Fibroblast of lung (primary cell): ENCODE measurements around the gene ATG9A. TPM values are rescaled to one million over a fixed set of nuclear protein-coding genes. Genes with fewer than 3 reads are reported as not detected.

Source experiments
- DNase-seq, 2 donors: peaks; one replicate each; pipeline versions ENCODE4 v3.0.0 to v3.0.0-alpha.2; 2010; ENCODE audit warnings: low read depth in 2 of 2
- H2AFZ ChIP-seq: 2 replicates; pipeline ENCODE4 v1.5.1; 2012; ENCODE audit warnings: low read length, control low read depth, inconsistent platforms
- H3K27ac ChIP-seq: 2 replicates; pipeline ENCODE4 v1.5.1; 2011; ENCODE audit warnings: low read length, control low read depth; ENCODE audit not compliant: insufficient read depth
- H3K27me3 ChIP-seq: 2 replicates; pipeline ENCODE4 v1.5.1; 2011; ENCODE audit warnings: mild to moderate bottlenecking, low read length; ENCODE audit not compliant: control insufficient read depth, insufficient read depth
- H3K36me3 ChIP-seq: 2 replicates; pipeline ENCODE4 v1.5.1; 2011; ENCODE audit warnings: low read length; ENCODE audit not compliant: control insufficient read depth, insufficient read depth
- H3K4me1 ChIP-seq: 2 replicates; pipeline ENCODE4 v1.5.1; 2011; ENCODE audit warnings: low read length; ENCODE audit not compliant: control insufficient read depth, insufficient read depth; ENCODE audit errors: extremely low read depth
- H3K4me2 ChIP-seq: 2 replicates; pipeline ENCODE4 v1.5.1; 2011; ENCODE audit warnings: low read length, control low read depth; ENCODE audit not compliant: insufficient read depth; ENCODE audit errors: extremely low read depth
- H3K4me3 ChIP-seq, 4 experiments: fragments of 200-600 bp in 1 of 4; sonication (generic) in 1 of 4; replicated peaks in 1 of 4; 2 replicates each; pipeline ENCODE4 v1.5.1; 2011 to 2016; ENCODE audit warnings: low read length in 4 of 4, low read depth in 3 of 4, mild to moderate bottlenecking in 3 of 4, control low read depth in 2 of 4, inconsistent platforms in 1 of 4, mixed read lengths in 1 of 4; ENCODE audit not compliant: insufficient read depth in 1 of 4; ENCODE audit errors: control extremely low read depth in 1 of 4
- H3K79me2 ChIP-seq: 2 replicates; pipeline ENCODE4 v1.5.1; 2012; ENCODE audit warnings: mild to moderate bottlenecking, low read length, inconsistent platforms; ENCODE audit not compliant: control insufficient read depth, insufficient read depth
- H3K9ac ChIP-seq: 2 replicates; pipeline ENCODE4 v1.5.1; 2011; ENCODE audit warnings: mild to moderate bottlenecking, low read length, control low read depth; ENCODE audit not compliant: insufficient read depth
- H3K9me3 ChIP-seq: 2 replicates; pipeline ENCODE4 v1.5.1; 2012; ENCODE audit warnings: low read depth, low read length; ENCODE audit not compliant: control insufficient read depth, insufficient read depth
- H4K20me1 ChIP-seq: 2 replicates; pipeline ENCODE4 v1.5.1; 2011; ENCODE audit warnings: low read length; ENCODE audit not compliant: control insufficient read depth, insufficient read depth; ENCODE audit errors: extremely low read depth
- EZH2 ChIP-seq: IDR thresholded peaks from 2 replicates; pipeline ENCODE4 v1.5.1; 2012; ENCODE audit warnings: low read length, control low read depth, mild to moderate bottlenecking; ENCODE audit errors: missing control alignments
- polyA plus RNA-seq, 2 donors: library from polyadenylated mRNA; depleted of rRNA in 1 of 2; stranded (reverse) in 1 of 2; unstranded in 1 of 2; fragments of >200 nt; gene quantifications; 2 replicates each; pipeline ENCODE4 v1.2.1, GENCODE V29; 2011 to 2012; ENCODE audit warnings: missing spikeins in 1 of 2
- total RNA-seq: library from RNA; depleted of rRNA; stranded (reverse); fragments of >200 nt; gene quantifications from 2 replicates; pipeline ENCODE4 v1.2.1, GENCODE V29; 2014
- TF ChIP-seq, protein P1 (sequence below), 2 donors: IDR thresholded peaks in 1 of 2; conservative IDR thresholded peaks in 1 of 2; 1 replicate in 1 of 2; 2 replicates in 1 of 2; pipeline ENCODE4 v1.5.1; 2011 to 2012; ENCODE audit warnings: low read length in 2 of 2, control low read depth in 1 of 2, inconsistent platforms in 1 of 2, low read depth in 1 of 2, mild to moderate bottlenecking in 1 of 2

ATG9A gene
- total and polyA plus RNA-seq, 2 donors (not counting 1 experiment from before 2014, with no cell fraction given), result 47.2 to 68.2 TPM

DNA sequence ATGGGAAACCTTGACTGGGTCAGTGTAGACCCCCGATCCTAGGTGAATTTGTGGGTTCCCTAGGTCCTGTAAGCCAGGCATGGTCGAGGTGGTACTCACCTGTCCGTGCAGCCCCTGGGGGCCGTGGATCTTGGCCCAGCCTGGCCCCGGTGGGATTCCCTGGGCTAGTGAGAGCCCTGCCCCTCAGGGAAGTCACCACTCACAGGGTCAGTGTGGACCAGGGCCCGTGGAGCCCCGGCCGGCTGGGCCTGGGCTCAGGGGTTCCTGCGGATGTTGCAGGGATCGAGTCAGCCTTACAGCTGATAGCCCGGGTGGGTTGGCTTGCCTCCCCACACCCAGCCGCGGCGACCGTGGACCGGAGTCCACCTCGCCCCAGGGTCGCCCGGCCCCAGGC, 528 bp downstream of the ATG9A start:
- no peaks in the 10 kb centered on the region for H3K9me3 ChIP-seq
- TF ChIP-seq, protein P1, sequence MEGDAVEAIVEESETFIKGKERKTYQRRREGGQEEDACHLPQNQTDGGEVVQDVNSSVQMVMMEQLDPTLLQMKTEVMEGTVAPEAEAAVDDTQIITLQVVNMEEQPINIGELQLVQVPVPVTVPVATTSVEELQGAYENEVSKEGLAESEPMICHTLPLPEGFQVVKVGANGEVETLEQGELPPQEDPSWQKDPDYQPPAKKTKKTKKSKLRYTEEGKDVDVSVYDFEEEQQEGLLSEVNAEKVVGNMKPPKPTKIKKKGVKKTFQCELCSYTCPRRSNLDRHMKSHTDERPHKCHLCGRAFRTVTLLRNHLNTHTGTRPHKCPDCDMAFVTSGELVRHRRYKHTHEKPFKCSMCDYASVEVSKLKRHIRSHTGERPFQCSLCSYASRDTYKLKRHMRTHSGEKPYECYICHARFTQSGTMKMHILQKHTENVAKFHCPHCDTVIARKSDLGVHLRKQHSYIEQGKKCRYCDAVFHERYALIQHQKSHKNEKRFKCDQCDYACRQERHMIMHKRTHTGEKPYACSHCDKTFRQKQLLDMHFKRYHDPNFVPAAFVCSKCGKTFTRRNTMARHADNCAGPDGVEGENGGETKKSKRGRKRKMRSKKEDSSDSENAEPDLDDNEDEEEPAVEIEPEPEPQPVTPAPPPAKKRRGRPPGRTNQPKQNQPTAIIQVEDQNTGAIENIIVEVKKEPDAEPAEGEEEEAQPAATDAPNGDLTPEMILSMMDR (conservative IDR thresholded peaks at IDR 0.05 in 1 of 2, IDR thresholded peaks at IDR 0.05 in 1 of 2; ENCODE audit: low read depth in 1 of 2, low read length in 2 of 2), result no peak
- no peak for TF ChIP-seq EZH2
- H4K20me1 ChIP-seq, result no peaks in the 10 kb centered on the region
- H3K27me3 ChIP-seq, result no peaks in the 10 kb centered on the region
- H3K79me2 ChIP-seq, result peaks cover 16% of the 10 kb centered on the region
- H3K9ac ChIP-seq, result peak overlapping the region; percentile 91
- peak overlapping the region; percentile 40 for H2AFZ ChIP-seq
- peak overlapping the region; percentile 59 to 89 (median 72) for H3K4me3 ChIP-seq
- DNase-seq, result no peak
- peaks cover 15% of the 10 kb centered on the region for H3K36me3 ChIP-seq
- peak overlapping the region; percentile 81 for H3K27ac ChIP-seq
- H3K4me1 ChIP-seq, result peaks cover 2% of the 10 kb centered on the region
- H3K4me2 ChIP-seq, result peak overlapping the region; percentile 97

DNA sequence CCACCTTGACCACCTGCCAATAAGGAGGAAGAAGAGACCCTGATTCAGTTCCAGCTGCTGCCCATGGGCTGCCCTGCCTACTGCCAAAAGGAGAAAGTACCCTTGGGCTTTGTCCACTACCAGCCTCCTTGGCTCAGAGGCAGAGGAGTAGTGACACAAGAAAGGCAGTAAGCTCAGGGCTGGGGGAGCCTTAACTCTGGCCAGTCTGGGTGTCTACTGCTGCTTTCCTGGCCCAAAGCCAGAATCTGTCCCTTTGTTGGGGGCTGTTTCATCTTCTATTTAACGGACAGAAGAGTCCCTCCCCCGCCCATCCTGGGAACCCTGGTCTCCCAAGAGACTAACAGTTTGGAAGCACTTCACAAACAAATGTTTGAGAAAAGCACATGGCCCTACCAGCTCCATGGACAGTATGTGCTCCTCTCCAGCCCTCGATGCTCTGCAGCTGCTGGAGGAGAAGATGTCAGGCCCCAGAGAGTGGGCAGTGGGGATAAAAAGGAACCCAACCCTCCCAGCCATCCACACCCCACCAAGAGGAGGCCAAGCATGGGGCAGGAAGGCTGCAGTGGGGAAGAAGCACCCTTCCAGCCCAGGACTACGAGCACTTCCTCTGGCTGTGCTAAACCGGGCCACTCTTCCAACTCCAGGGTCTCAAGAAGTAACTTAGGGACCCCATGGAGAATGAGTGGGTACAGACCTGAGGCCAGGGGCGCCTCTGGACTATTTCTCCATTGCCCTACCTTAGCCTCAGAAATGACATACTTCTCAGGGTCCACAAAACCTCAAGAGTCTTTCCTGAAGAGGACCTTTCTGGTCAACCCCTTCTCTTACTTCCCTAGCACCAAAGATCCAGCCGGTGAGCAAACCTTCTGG, 1.2 kb downstream of the ATG9A start:
- H2AFZ ChIP-seq, result no peak overlapping the region
- no peaks in the 10 kb centered on the region for H4K20me1 ChIP-seq
- no peaks in the 10 kb centered on the region for H3K9me3 ChIP-seq
- peaks cover 18% of the 10 kb centered on the region for H3K36me3 ChIP-seq
- peaks cover 2% of the 10 kb centered on the region for H3K4me1 ChIP-seq
- no peak for DNase-seq
- H3K27me3 ChIP-seq, result no peaks in the 10 kb centered on the region
- peaks cover 16% of the 10 kb centered on the region for H3K79me2 ChIP-seq
- TF ChIP-seq, protein P1 (conservative IDR thresholded peaks at IDR 0.05 in 1 of 2, IDR thresholded peaks at IDR 0.05 in 1 of 2; ENCODE audit: low read depth in 1 of 2, low read length in 2 of 2), result no peak
- TF ChIP-seq EZH2, result no peak
- H3K27ac ChIP-seq, result peak overlapping the region; percentile 81
- no peak overlapping the region for H3K9ac ChIP-seq
- peak overlapping the region; percentile 97 for H3K4me2 ChIP-seq
- H3K4me3 ChIP-seq, result peak overlapping the region; percentile 59 to 89 (median 72)

DNA sequence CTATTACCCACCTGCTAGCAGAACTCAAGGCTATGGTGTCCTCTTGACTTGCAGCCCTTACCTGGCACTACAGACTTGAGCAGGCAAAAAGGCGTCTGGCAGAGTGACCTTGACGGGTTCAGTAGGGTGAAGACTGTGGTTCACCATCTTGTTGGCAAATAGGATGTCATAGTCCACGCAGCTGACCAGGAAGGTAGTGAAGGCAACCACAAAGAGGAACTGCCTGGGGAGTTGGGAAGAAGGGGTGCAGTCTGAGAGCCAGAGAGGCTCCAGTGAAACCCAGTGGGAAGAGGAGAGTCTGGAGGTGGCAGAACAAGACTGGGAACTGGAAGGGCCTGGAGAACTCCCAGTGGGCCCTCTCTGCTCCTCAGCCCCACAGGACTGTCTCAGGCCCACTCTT, 4.1 kb downstream of the ATG9A start:
- TF ChIP-seq EZH2, result no peak
- TF ChIP-seq, protein P1 (conservative IDR thresholded peaks at IDR 0.05 in 1 of 2, IDR thresholded peaks at IDR 0.05 in 1 of 2; ENCODE audit: low read depth in 1 of 2, low read length in 2 of 2), result no peak
- H3K9me3 ChIP-seq, result no peaks in the 10 kb centered on the region
- no peak overlapping the region for H2AFZ ChIP-seq
- H3K27ac ChIP-seq, result no peak overlapping the region
- peaks cover 15% of the 10 kb centered on the region for H3K79me2 ChIP-seq
- no peak overlapping the region for H3K4me2 ChIP-seq
- H3K4me3 ChIP-seq, result no peak overlapping the region
- peaks cover under 1% of the 10 kb centered on the region for H3K4me1 ChIP-seq
- H3K36me3 ChIP-seq, result peaks cover 17% of the 10 kb centered on the region
- H4K20me1 ChIP-seq, result no peaks in the 10 kb centered on the region
- no peak overlapping the region for H3K9ac ChIP-seq
- no peaks in the 10 kb centered on the region for H3K27me3 ChIP-seq
- DNase-seq, result no peak
